HG03139 (cell line): ENCODE results near the gene MAGEA3.
"Not testable (repeated sequence)": the region's sequence is repeated elsewhere in the genome, so short reads cannot be mapped to it uniquely, and the experiment has no call there.

Experiments used
- ATAC-seq: cut with Tn5 transposase; IDR thresholded peaks from one replicate; pipeline ENCODE4 v1.9.1; 2021; ENCODE audit not compliant: unreplicated experiment

Gene MAGEA3

GRCh38 chrX:152735860-152736511 is 37.4 kb downstream of the MAGEA3 start:
- no peak for ATAC-seq

GRCh38 chrX:152736528-152736927 is 37.9 kb downstream of the MAGEA3 start:
- not testable (repeated sequence) for ATAC-seq

- no peak for ATAC-seq
Observed at GRCh38 chrX:152738560-152738959, 40.0 kb downstream of the MAGEA3 start.
